WERI-Rb-1 (cell line): ENCODE measurements around the gene NCBP2L.

Experiments
- DNase-seq: peaks from one replicate; pipeline ENCODE4 v3.0.0-alpha.2; 2020
- H3K27ac ChIP-seq: fragments of 250-450 bp; sonication (Bioruptor Pico); 2 replicates; pipeline ENCODE4 v1.5.1; 2020; ENCODE audit warnings: mild to moderate bottlenecking, moderate library complexity
- H3K27me3 ChIP-seq: fragments of 250-450 bp; sonication (Bioruptor Pico); 2 replicates; pipeline ENCODE4 v1.5.1; 2021; ENCODE audit warnings: mild to moderate bottlenecking, low read depth, moderate library complexity; ENCODE audit not compliant: insufficient read depth, severe bottlenecking
- H3K36me3 ChIP-seq: fragments of 250-450 bp; sonication (Bioruptor Pico); 2 replicates; pipeline ENCODE4 v1.5.1; 2020; ENCODE audit warnings: mild to moderate bottlenecking, moderate library complexity
- H3K4me3 ChIP-seq: 2 replicates; pipeline ENCODE4 v1.5.1; 2011; ENCODE audit warnings: low read depth, mild to moderate bottlenecking, control low read depth, low read length
- H3K9me3 ChIP-seq: fragments of 250-450 bp; sonication (Bioruptor Pico); 2 replicates; pipeline ENCODE4 v1.5.1; 2021; ENCODE audit warnings: mild to moderate bottlenecking, moderate library complexity; ENCODE audit not compliant: severe bottlenecking
- CTCF ChIP-seq: IDR thresholded peaks from 2 replicates; pipeline ENCODE4 v1.5.1; 2011; ENCODE audit warnings: low read depth, mild to moderate bottlenecking, control low read depth, inconsistent platforms, low read length

The NCBP2L gene

GRCh38 chrX:107738768-107739167 lies 38.8 kb upstream of the NCBP2L start:
- H3K4me3 ChIP-seq, result no peak overlapping the region
- H3K27ac ChIP-seq, result no peak overlapping the region
- no peak for DNase-seq

GRCh38 chrX:107739541-107739940 lies 38.0 kb upstream of the NCBP2L start:
- H3K4me3 ChIP-seq, result no peak overlapping the region
- no peaks in the 10 kb centered on the region for H3K9me3 ChIP-seq
- TF ChIP-seq CTCF, result no peak
- H3K36me3 ChIP-seq, result no peaks in the 10 kb centered on the region
- peaks cover 10% of the 10 kb centered on the region for H3K27me3 ChIP-seq
- DNase-seq, result no peak
- H3K27ac ChIP-seq, result no peak overlapping the region

More at GRCh38 chrX:107738768-107739167, 38.8 kb upstream of the NCBP2L start:
- Histone ChIP-seq H3K27me3 (peaks cover 10% of the 10 kb centered on the region), H3K9me3 (no peaks in the 10 kb centered on the region), H3K36me3 (no peaks in the 10 kb centered on the region)
- no peak for TF ChIP-seq CTCF

GRCh38 chrX:107741404-107741790 lies 36.1 kb upstream of the NCBP2L start:
- DNase-seq, result no peak

GRCh38 chrX:107742700-107743191 lies 34.8 kb upstream of the NCBP2L start:
- Histone ChIP-seq H3K27me3 (peaks cover 7% of the 10 kb centered on the region), H3K9me3 (no peaks in the 10 kb centered on the region), H3K36me3 (no peaks in the 10 kb centered on the region), H3K27ac (no peak overlapping the region), H3K4me3 (no peak overlapping the region)
- no peak for DNase-seq
- TF ChIP-seq CTCF, result no peak

More at GRCh38 chrX:107741404-107741790, 36.1 kb upstream of the NCBP2L start:
- Histone ChIP-seq H3K36me3 (no peaks in the 10 kb centered on the region), H3K9me3 (no peaks in the 10 kb centered on the region), H3K27me3 (peaks cover 7% of the 10 kb centered on the region), H3K27ac (no peak overlapping the region), H3K4me3 (no peak overlapping the region)
- no peak for TF ChIP-seq CTCF

- TF ChIP-seq CTCF, result no peak
- H3K27me3 ChIP-seq, result peaks cover 7% of the 10 kb centered on the region
- H3K36me3 ChIP-seq, result no peaks in the 10 kb centered on the region
- H3K27ac ChIP-seq, result no peak overlapping the region
- DNase-seq, result no peak
- H3K4me3 ChIP-seq, result no peak overlapping the region
- no peaks in the 10 kb centered on the region for H3K9me3 ChIP-seq
Measured at GRCh38 chrX:107743995-107744394, 33.5 kb upstream of the NCBP2L start.

- Histone ChIP-seq H3K27me3 (peaks cover 7% of the 10 kb centered on the region), H3K27ac (no peak overlapping the region)
Measured at GRCh38 chrX:107744868-107745267, 32.7 kb upstream of the NCBP2L start.

More at GRCh38 chrX:107744868-107745267, 32.7 kb upstream of the NCBP2L start:
- Histone ChIP-seq H3K9me3 (no peaks in the 10 kb centered on the region), H3K4me3 (no peak overlapping the region), H3K36me3 (no peaks in the 10 kb centered on the region)
- no peak for DNase-seq
- TF ChIP-seq CTCF, result no peak
